Measurements from ENCODE around the gene ANKRD33B. TPM values are rescaled to one million over a fixed set of nuclear protein-coding genes. Genes with fewer than 3 reads are reported as not detected.

Gene ANKRD33B
- polyA plus RNA-seq, 3 donors = 0.05 TPM; not detected in 2

- H3K79me2 ChIP-seq (ENCODE audit: insufficient read depth, low read length) = no peaks in the 10 kb centered on the region
- no peak overlapping the region for H3K4me3 ChIP-seq (replicated peaks in 1 of 3; ENCODE audit: low read depth in 2 of 3, low read length in 3 of 3)
- H2AFZ ChIP-seq (ENCODE audit: insufficient read depth, low read depth, low read length, poor library complexity, severe bottlenecking) = no peak overlapping the region
- Mint-ChIP-seq H3K4me1 (no peaks in the 10 kb centered on the region), H3K4me3 (no peak overlapping the region), H3K27ac (peak overlapping the region in 3 of 7 donors; percentile 5 to 36 (median 26)), H3K36me3 (no peaks in the 10 kb centered on the region), H3K9me3 (peaks cover 0 to 5% (median 0%) of the 10 kb centered on the region in 7 donors), H3K27me3 (ENCODE audit: low read depth in 3 of 3) (peaks cover 0 to 1% (median 0%) of the 10 kb centered on the region in 3 donors)
- no peaks in the 10 kb centered on the region for H3K4me1 ChIP-seq (ENCODE audit: control insufficient read depth in 1 of 2, insufficient read depth in 2 of 2, low read length in 2 of 2)
- H4K20me1 ChIP-seq (ENCODE audit: insufficient read depth, low read length) = no peaks in the 10 kb centered on the region
- intact Hi-C loops (cut with micrococcal nuclease) = no loop called here
- no peak overlapping the region for H3K27ac ChIP-seq (ENCODE audit: low read depth in 1 of 2, low read length in 2 of 2)
- DNase-seq = no peak
- no peaks in the 10 kb centered on the region for H3K36me3 ChIP-seq (replicated peaks in 1 of 2; ENCODE audit: control insufficient read depth in 1 of 2, insufficient read depth in 2 of 2, low read length in 2 of 2)
- H3K27me3 ChIP-seq (ENCODE audit: control insufficient read depth in 2 of 2, insufficient read depth in 2 of 2, low read length in 2 of 2) = no peaks in the 10 kb centered on the region
- no peaks in the 10 kb centered on the region for H3K9me3 ChIP-seq (replicated peaks in 1 of 2; ENCODE audit: control insufficient read depth in 1 of 2, insufficient read depth in 1 of 2, low read length in 2 of 2)
- TF ChIP-seq CTCF (IDR thresholded peaks at IDR 0.05) = no peak
- no peak overlapping the region for H3K9ac ChIP-seq (ENCODE audit: insufficient read depth, low read length, poor library complexity, severe bottlenecking)
- H3K4me2 ChIP-seq (replicated peaks; ENCODE audit: extremely low read depth, low read length, poor library complexity, severe bottlenecking) = no peak overlapping the region
- WGBS (ENCODE audit: insufficient coverage) = 48% methylated on average over 2 of the region's 4 CpGs
Measured at GRCh38 chr5:10653043-10653442, 89.2 kb downstream of the ANKRD33B start.

- no peak for TF ChIP-seq CTCF (IDR thresholded peaks at IDR 0.05)
- 91% methylated on average over 6 of the region's 12 CpGs for WGBS (ENCODE audit: insufficient coverage)
- H3K4me3 Mint-ChIP-seq = no peak overlapping the region
- Histone ChIP-seq H3K9me3 (replicated peaks in 1 of 2; ENCODE audit: control insufficient read depth in 1 of 2, insufficient read depth in 1 of 2, low read length in 2 of 2) (no peaks in the 10 kb centered on the region), H3K79me2 (ENCODE audit: insufficient read depth, low read length) (no peaks in the 10 kb centered on the region), H3K4me1 (ENCODE audit: control insufficient read depth in 1 of 2, insufficient read depth in 2 of 2, low read length in 2 of 2) (no peaks in the 10 kb centered on the region), H3K4me3 (replicated peaks in 1 of 3; ENCODE audit: low read depth in 2 of 3, low read length in 3 of 3) (no peak overlapping the region), H4K20me1 (ENCODE audit: insufficient read depth, low read length) (no peaks in the 10 kb centered on the region), H3K27me3 (ENCODE audit: control insufficient read depth in 2 of 2, insufficient read depth in 2 of 2, low read length in 2 of 2) (no peaks in the 10 kb centered on the region), H2AFZ (ENCODE audit: insufficient read depth, low read depth, low read length, poor library complexity, severe bottlenecking) (no peak overlapping the region), H3K27ac (ENCODE audit: low read depth in 1 of 2, low read length in 2 of 2) (no peak overlapping the region), H3K36me3 (replicated peaks in 1 of 2; ENCODE audit: control insufficient read depth in 1 of 2, insufficient read depth in 2 of 2, low read length in 2 of 2) (no peaks in the 10 kb centered on the region), H3K9ac (ENCODE audit: insufficient read depth, low read length, poor library complexity, severe bottlenecking) (no peak overlapping the region), H3K4me2 (replicated peaks; ENCODE audit: extremely low read depth, low read length, poor library complexity, severe bottlenecking) (no peak overlapping the region)
- no peak for DNase-seq
- H3K27ac Mint-ChIP-seq = peak overlapping the region in 1 of 7 donors; percentile 41
- H3K9me3 Mint-ChIP-seq = peaks cover 0 to 2% (median 0%) of the 10 kb centered on the region in 7 donors
- H3K4me1 Mint-ChIP-seq = no peaks in the 10 kb centered on the region
- no peaks in the 10 kb centered on the region for H3K36me3 Mint-ChIP-seq
- intact Hi-C loops (cut with micrococcal nuclease) = no loop called here
- H3K27me3 Mint-ChIP-seq (ENCODE audit: low read depth in 3 of 3) = peaks cover 0 to 1% (median 0%) of the 10 kb centered on the region in 3 donors
Measured at GRCh38 chr5:10653751-10654400, 90.0 kb downstream of the ANKRD33B start.

All from CD14-positive monocyte (primary cell).